GM13976 (cell line): ENCODE results near the gene COA1.

ENCODE experiments used
- DNase-seq: peaks from one replicate; pipeline ENCODE4 v3.0.0; 2012; ENCODE audit warnings: low spot score
- in situ Hi-C: fragments of 300-500 bp; cut with MboI; formaldehyde crosslinking; loops from one replicate; pipeline ENCODE4 v1.12.0; 2022; ENCODE audit warnings: low sequenced_read_pairs, mixed read lengths, inconsistent platforms; ENCODE audit not compliant: unreplicated experiment
- TF ChIP-seq, protein P1 (sequence below): IDR thresholded peaks from 2 replicates; pipeline ENCODE4 v1.5.1; 2012; ENCODE audit warnings: borderline replicate concordance, mild to moderate bottlenecking; ENCODE audit not compliant: insufficient read depth; ENCODE audit errors: extremely low read depth, missing control alignments, control extremely low read depth

Gene COA1

DNA sequence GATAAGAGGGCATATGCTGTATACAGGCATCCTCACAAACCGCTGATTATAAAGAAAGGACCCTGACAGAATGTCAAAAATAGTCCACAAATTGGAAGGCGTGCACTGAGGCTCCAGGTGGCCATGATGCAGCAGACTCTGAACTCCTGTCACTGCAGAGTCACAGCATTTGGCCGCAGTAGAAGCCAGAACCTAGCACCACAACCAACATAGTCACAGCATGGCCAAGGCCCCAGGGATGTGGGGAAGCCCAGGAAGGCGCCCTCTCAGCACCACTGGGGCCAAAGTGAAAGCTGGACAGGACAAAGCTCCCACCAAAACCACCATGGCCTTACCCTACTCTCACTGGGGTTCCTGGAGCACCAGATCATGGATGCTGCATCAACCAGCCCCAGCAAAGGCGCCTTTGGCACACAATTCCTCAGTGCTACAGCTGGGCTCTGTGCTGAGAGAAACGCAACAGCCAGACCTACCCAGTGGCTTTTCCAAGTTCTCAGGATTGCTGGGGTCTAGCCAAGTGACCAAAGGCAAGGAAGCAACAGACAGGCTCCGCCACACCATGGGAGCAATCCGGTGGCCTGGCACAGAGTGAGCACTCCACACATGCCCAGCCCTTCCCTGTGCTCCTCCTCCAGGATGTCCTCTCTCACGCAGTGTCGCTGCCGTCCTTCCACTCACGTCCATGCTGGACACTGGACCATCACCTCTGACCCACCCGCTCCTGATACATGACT lies 86.3 kb downstream of the COA1 start:
- in situ Hi-C loops: no loop called here
- TF ChIP-seq, protein P1, sequence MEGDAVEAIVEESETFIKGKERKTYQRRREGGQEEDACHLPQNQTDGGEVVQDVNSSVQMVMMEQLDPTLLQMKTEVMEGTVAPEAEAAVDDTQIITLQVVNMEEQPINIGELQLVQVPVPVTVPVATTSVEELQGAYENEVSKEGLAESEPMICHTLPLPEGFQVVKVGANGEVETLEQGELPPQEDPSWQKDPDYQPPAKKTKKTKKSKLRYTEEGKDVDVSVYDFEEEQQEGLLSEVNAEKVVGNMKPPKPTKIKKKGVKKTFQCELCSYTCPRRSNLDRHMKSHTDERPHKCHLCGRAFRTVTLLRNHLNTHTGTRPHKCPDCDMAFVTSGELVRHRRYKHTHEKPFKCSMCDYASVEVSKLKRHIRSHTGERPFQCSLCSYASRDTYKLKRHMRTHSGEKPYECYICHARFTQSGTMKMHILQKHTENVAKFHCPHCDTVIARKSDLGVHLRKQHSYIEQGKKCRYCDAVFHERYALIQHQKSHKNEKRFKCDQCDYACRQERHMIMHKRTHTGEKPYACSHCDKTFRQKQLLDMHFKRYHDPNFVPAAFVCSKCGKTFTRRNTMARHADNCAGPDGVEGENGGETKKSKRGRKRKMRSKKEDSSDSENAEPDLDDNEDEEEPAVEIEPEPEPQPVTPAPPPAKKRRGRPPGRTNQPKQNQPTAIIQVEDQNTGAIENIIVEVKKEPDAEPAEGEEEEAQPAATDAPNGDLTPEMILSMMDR: no peak
- no peak for DNase-seq

DNA sequence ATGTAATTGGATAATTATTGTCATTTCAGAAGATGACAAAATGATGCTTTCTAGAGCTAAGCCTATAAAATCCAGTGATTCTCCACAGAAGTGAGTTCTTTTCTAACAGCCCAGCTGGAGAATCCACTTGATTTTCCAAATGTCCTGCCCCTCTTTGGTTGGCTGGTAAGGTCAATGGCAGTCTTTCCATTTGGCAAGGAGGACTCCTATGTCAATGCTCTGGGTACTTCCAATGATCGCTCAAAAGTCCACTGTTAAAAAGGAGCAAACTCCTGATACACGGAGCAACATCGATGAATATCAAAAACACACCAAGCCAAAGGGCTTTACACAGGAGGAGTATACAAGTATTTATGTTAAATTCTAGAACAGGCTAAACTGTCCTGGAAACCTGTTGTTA lies 88.6 kb downstream of the COA1 start:
- DNase-seq: no peak
- TF ChIP-seq, protein P1: no peak
- in situ Hi-C loops: no loop called here

DNA sequence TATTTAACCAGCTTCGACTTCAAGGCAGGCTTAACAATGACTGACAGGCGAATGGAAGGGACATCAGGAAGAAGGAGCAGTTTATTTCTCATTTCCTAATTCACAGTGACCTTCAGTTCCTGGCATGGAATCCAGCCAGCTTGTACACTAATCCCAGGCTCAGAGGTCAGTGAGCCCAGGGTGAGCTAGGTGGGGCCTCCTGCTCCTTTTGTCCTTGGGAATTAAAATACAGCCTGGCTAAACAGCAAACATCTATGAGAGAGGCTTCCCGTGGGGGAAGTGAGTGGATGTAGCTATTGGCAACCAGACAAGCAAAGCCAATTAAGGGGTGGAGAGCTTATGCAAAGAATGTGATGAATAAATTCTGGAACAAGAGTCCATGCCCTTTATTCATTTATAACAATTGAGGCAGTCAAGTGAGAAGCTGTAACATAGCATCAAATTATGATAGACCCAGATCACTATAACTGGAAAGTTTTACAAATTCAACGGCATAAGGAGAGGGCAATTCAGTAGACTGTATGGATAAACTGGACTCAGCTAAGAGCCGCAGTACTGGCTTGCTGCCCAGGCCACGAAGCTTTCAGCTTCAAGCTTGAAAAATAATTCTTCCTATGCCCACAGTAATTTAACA lies 89.3 kb downstream of the COA1 start:
- in situ Hi-C loops: no loop called here
- no peak for DNase-seq
- TF ChIP-seq, protein P1: no peak

DNA sequence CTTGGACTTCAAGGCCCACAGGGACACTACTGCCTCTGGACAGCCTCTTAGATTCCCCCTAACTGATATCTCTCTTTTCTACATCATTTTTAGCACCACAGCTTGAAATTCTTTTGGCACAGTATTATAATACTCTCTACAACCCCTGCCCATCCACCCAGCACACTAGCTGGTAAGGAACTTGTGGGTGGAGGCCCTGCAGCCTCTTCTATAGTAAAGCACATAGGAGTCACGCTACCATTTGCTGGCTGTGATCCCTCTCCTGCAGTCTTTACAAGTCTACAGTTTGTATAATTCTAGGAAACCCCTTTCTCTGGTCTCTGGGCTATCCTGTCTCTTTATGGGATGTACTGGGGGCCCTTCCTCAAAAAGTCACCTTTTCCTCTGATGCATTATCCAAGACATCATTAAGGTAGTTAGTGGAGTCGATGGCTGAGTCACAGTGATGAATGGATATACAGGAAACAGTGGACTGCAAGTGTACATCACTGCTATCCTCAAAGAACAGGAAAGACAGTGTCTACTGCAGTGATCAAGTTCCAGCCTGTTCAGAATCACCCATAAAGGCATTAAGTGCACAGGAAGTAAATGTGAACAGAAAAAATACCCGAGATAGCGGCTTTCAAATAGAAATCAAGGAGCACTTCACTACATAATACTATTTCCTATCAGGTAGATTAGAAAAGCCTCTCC lies 92.1 kb downstream of the COA1 start:
- TF ChIP-seq, protein P1: no peak
- in situ Hi-C loops: no loop called here
- no peak for DNase-seq

DNA sequence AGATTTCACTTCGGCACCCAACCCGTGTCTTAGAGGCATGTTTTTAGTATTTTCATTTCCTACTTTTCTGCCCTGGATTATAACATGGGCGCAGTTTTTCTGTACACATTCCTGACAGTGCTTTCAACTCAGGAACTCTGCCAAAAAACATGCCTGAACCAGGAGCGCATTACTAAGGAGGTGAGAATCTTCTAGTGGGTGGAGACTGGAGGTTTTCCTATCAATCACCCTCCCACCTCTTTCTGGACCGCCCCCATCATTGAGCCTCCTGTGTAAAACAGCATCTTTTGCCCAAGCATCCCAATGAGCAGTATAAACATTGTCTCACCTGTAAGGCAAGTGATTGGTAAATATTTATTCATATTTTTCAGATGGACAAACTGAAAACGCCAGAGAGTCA lies 93.2 kb downstream of the COA1 start:
- TF ChIP-seq, protein P1: no peak
- in situ Hi-C loops: no loop called here
- DNase-seq: no peak

DNA sequence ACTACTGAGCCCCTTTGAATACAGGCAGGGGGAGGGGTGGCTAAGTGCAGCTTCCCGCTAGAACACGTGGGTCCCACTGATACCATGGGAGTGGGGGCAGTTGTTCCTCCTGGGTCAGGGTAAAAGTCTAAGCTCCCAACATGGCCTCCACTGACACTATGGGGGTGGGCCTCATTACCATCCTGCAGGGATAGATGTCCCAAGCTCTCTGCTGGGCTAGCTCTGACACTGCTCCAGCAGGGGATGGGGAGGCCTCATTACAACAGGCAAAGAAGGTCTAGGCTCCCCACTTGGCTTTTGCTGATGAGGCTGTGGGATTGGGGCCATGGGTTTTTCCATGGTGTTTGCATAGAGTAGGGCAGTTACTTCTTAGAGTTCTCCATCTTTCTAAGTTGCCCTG lies 94.9 kb downstream of the COA1 start:
- TF ChIP-seq, protein P1: no peak
- no peak for DNase-seq
- in situ Hi-C loops: no loop called here
